ENCODE data around the gene SYK.
"Not testable (repeated sequence)": the region's sequence is repeated elsewhere in the genome, so short reads cannot be mapped to it uniquely, and the experiment has no call there.

Gene SYK

GRCh38 chr9:90815944-90816357 is 14.3 kb downstream of the SYK start:
- peaks cover 5% of the 10 kb centered on the region for H3K9me3 Mint-ChIP-seq
- ATAC-seq (replicated peaks; ENCODE audit: extremely low read depth, poor library complexity, severe bottlenecking), result no peak

DNA sequence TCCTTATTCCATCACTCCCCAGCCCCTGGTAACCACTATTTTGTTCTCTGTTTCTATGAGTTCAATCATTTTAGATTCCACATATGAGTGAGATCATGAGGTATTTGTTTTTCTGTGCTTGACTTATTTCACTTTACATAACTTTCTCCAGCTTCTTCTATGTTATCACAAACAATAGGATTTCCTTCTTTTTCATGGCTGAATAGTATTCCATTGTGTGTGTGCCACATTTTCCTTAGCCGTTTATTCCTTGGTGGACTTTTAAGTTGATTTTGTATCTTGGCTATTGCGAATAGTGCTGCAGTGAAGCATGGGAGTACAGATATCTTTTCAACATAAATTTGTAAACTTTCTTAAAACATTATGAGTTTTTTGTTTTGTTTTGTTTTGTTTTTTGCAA is 15.1 kb downstream of the SYK start:
- H3K27me3 Mint-ChIP-seq, result peaks cover 39% of the 10 kb centered on the region
- H3K9me3 Mint-ChIP-seq, result peaks cover 5% of the 10 kb centered on the region
- DNase-seq (ENCODE audit: low spot score in 2 of 2) (no peak), ATAC-seq (replicated peaks; ENCODE audit: extremely low read depth, poor library complexity, severe bottlenecking) (no peak)
- no peak overlapping the region for H3K27ac Mint-ChIP-seq (ENCODE audit: low read depth)
- peaks cover 9% of the 10 kb centered on the region for H3K4me1 Mint-ChIP-seq
- H3K36me3 Mint-ChIP-seq (ENCODE audit: insufficient read depth), result no peaks in the 10 kb centered on the region
- H3K4me3 Mint-ChIP-seq, result no peak overlapping the region

More at GRCh38 chr9:90815944-90816357, 14.3 kb downstream of the SYK start:
- Mint-ChIP-seq H3K27me3 (peaks cover 33% of the 10 kb centered on the region), H3K36me3 (ENCODE audit: insufficient read depth) (no peaks in the 10 kb centered on the region), H3K4me3 (no peak overlapping the region), H3K4me1 (peaks cover 9% of the 10 kb centered on the region), H3K27ac (ENCODE audit: low read depth) (no peak overlapping the region)
- no peak for DNase-seq (ENCODE audit: low spot score in 2 of 2)

GRCh38 chr9:90818279-90818678 is 16.7 kb downstream of the SYK start:
- Mint-ChIP-seq H3K4me1 (peaks cover 9% of the 10 kb centered on the region), H3K27ac (ENCODE audit: low read depth) (no peak overlapping the region), H3K36me3 (ENCODE audit: insufficient read depth) (no peaks in the 10 kb centered on the region), H3K4me3 (no peak overlapping the region), H3K9me3 (peaks cover 5% of the 10 kb centered on the region), H3K27me3 (peaks cover 52% of the 10 kb centered on the region)
- ATAC-seq (replicated peaks; ENCODE audit: extremely low read depth, poor library complexity, severe bottlenecking) (no peak), DNase-seq (ENCODE audit: low spot score in 2 of 2) (no peak)

DNA sequence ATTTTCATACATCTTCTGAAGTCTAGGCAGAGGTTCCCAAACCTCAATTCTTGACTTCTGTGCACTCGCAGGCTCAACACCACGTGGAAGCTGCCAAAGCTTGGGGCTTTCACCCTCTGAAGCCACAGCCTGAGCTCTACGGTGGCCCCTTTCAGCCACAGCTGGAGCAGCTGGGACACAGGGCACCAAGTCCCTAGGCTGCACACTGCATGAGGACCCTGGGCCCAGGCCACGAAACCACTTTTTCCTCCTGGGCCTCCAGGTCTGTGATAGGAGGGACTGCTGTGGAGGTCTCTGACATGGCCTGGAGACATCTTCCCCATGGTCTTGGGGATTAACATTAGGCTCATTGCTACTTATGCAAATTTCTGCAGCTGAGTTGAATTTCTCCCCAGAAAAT is 18.8 kb downstream of the SYK start:
- not testable (repeated sequence) for H3K9me3 Mint-ChIP-seq; H3K36me3 Mint-ChIP-seq (ENCODE audit: insufficient read depth); ATAC-seq (replicated peaks; ENCODE audit: extremely low read depth, poor library complexity, severe bottlenecking); H3K27ac Mint-ChIP-seq (ENCODE audit: low read depth); H3K4me3 Mint-ChIP-seq; H3K4me1 Mint-ChIP-seq; DNase-seq (ENCODE audit: low spot score in 2 of 2)
- peaks cover 53% of the 10 kb centered on the region for H3K27me3 Mint-ChIP-seq

DNA sequence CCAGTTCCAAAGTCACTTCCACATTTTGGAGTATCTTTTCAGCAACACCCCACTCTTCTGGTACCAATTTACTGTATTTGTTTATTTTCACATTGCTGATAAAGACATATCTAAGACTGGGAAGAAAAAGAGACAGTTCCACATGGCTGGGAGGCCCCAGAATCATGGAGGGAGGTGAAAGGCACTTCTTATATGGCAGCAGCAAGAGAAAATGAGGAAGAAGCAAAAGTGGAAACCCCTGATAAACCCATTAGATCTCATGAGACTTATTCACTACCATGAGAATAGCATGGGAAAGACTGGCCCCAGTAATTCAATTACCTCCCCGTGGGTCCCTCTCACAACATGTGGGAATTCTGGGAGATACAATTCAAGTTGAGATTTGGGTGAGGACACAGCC is 19.6 kb downstream of the SYK start:
- not testable (repeated sequence) for H3K36me3 Mint-ChIP-seq (ENCODE audit: insufficient read depth); H3K9me3 Mint-ChIP-seq; H3K27ac Mint-ChIP-seq (ENCODE audit: low read depth); H3K4me3 Mint-ChIP-seq; ATAC-seq (replicated peaks; ENCODE audit: extremely low read depth, poor library complexity, severe bottlenecking); DNase-seq (ENCODE audit: low spot score in 2 of 2); H3K4me1 Mint-ChIP-seq
- peaks cover 53% of the 10 kb centered on the region for H3K27me3 Mint-ChIP-seq

GRCh38 chr9:90821697-90822096 is 20.1 kb downstream of the SYK start:
- Mint-ChIP-seq H3K4me1 (no peaks in the 10 kb centered on the region), H3K36me3 (ENCODE audit: insufficient read depth) (no peaks in the 10 kb centered on the region), H3K9me3 (peaks cover under 1% of the 10 kb centered on the region), H3K27me3 (peaks cover 56% of the 10 kb centered on the region), H3K4me3 (no peak overlapping the region), H3K27ac (ENCODE audit: low read depth) (no peak overlapping the region)
- DNase-seq (ENCODE audit: low spot score in 2 of 2) (no peak), ATAC-seq (replicated peaks; ENCODE audit: extremely low read depth, poor library complexity, severe bottlenecking) (no peak)

DNA sequence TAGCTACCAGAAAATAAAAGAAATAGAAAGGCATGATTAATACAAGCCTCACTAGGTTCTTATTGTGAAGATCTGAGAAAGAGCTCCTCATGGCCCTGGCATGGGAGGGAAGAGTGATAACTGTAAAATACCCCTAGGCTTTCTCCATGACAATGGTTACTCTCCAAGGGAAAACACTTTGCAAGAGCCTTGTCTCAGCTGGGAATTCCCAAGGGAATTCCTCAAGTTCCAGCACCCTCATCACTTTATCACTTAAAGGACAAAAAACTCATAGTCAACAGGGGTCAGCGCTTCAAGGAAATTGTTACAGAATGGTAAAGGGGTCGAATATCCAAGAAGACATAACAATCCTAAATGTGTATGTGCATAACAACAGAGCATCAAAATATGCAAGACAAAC is 21.2 kb downstream of the SYK start:
- Mint-ChIP-seq H3K27ac (ENCODE audit: low read depth) (no peak overlapping the region), H3K9me3 (no peaks in the 10 kb centered on the region), H3K4me3 (no peak overlapping the region), H3K36me3 (ENCODE audit: insufficient read depth) (no peaks in the 10 kb centered on the region), H3K4me1 (no peaks in the 10 kb centered on the region), H3K27me3 (peaks cover 56% of the 10 kb centered on the region)
- no peak for DNase-seq (ENCODE audit: low spot score in 2 of 2)
- ATAC-seq (replicated peaks; ENCODE audit: extremely low read depth, poor library complexity, severe bottlenecking), result no peak

- no peaks in the 10 kb centered on the region for H3K4me1 Mint-ChIP-seq
Observed at GRCh38 chr9:90825586-90825985, 24.0 kb downstream of the SYK start.

DNA sequence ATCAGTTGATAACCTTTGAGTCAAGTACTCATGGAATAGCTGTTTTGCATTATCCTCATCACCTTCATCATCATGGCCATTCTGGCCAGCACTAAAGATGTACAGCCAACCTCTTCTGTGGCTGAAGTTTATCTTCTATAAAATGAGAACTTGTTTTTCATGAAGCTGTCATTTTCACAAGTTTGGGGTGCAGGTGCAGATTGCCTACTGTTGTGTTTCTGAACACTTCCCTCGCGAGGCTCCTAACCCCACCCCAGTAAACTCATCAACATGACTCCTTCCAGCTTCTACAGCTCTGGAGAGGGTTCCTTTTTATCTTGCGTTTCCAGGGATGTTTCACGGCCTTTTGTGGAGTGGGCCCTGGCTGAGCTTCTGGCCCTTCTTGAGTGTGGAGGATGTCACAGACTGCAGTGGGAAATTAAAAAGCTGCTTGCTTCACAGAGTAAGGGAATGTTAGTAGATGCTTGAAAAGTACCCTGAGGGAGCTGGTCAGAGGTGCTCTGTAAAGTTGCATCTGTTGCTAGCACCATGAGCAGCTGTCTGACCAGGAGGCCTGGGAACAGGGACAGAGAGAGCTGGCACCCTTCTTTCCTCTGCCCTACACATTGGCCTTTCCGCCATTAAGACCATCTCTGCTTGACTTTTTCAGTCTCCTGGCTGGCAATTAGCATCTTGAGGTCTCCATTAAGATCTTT is 24.9 kb downstream of the SYK start:
- DNase-seq (ENCODE audit: low spot score in 2 of 2) (peak in 1 of 2 donors; percentile 3), ATAC-seq (replicated peaks; ENCODE audit: extremely low read depth, poor library complexity, severe bottlenecking) (no peak)
- H3K27ac Mint-ChIP-seq (ENCODE audit: low read depth), result no peak overlapping the region
- H3K27me3 Mint-ChIP-seq, result peaks cover 50% of the 10 kb centered on the region
- H3K4me3 Mint-ChIP-seq, result no peak overlapping the region
- no peaks in the 10 kb centered on the region for H3K9me3 Mint-ChIP-seq
- H3K4me1 Mint-ChIP-seq, result no peaks in the 10 kb centered on the region
- no peaks in the 10 kb centered on the region for H3K36me3 Mint-ChIP-seq (ENCODE audit: insufficient read depth)

More at GRCh38 chr9:90825586-90825985, 24.0 kb downstream of the SYK start:
- ATAC-seq (replicated peaks; ENCODE audit: extremely low read depth, poor library complexity, severe bottlenecking), result no peak
- Mint-ChIP-seq H3K27me3 (peaks cover 50% of the 10 kb centered on the region), H3K9me3 (no peaks in the 10 kb centered on the region), H3K36me3 (ENCODE audit: insufficient read depth) (no peaks in the 10 kb centered on the region), H3K27ac (ENCODE audit: low read depth) (no peak overlapping the region), H3K4me3 (no peak overlapping the region)
- no peak for DNase-seq (ENCODE audit: low spot score in 2 of 2)

- H3K27ac Mint-ChIP-seq (ENCODE audit: low read depth), result no peak overlapping the region
Observed at GRCh38 chr9:90827181-90827871, 25.7 kb downstream of the SYK start.

GRCh38 chr9:90830051-90830450 is 28.4 kb downstream of the SYK start:
- Mint-ChIP-seq H3K27ac (ENCODE audit: low read depth) (no peak overlapping the region), H3K4me3 (no peak overlapping the region), H3K27me3 (peaks cover 55% of the 10 kb centered on the region), H3K9me3 (no peaks in the 10 kb centered on the region), H3K4me1 (no peaks in the 10 kb centered on the region), H3K36me3 (ENCODE audit: insufficient read depth) (no peaks in the 10 kb centered on the region)
- no peak for DNase-seq (ENCODE audit: low spot score in 2 of 2)
- no peak for ATAC-seq (replicated peaks; ENCODE audit: extremely low read depth, poor library complexity, severe bottlenecking)

More at GRCh38 chr9:90827181-90827871, 25.7 kb downstream of the SYK start:
- peak in 1 of 2 donors; percentile 4 for DNase-seq (ENCODE audit: low spot score in 2 of 2)
- Mint-ChIP-seq H3K27me3 (peaks cover 44% of the 10 kb centered on the region), H3K4me3 (no peak overlapping the region), H3K4me1 (no peaks in the 10 kb centered on the region), H3K36me3 (ENCODE audit: insufficient read depth) (no peaks in the 10 kb centered on the region), H3K9me3 (no peaks in the 10 kb centered on the region)
- no peak for ATAC-seq (replicated peaks; ENCODE audit: extremely low read depth, poor library complexity, severe bottlenecking)

DNA sequence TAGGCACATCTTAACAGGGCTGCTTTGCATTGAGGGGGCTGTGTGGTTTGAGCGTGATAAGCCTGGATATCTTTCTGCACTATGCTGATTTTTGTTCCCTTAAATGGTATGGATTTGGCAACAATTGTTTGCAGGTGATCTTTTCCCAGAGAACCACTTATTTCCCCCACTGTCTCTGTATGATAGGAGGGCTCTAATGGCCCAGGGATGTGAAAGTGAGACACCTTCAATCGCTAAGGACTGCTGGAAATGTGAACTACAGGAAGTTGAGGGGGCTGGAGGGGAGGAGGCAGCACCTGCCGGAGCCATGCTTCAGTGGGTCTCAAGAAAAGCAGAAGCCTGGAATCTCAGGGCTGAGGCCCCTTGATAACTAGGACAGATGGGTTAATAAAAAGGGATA is 29.4 kb downstream of the SYK start:
- DNase-seq (ENCODE audit: low spot score in 2 of 2) (no peak), ATAC-seq (replicated peaks; ENCODE audit: extremely low read depth, poor library complexity, severe bottlenecking) (no peak)
- peaks cover 59% of the 10 kb centered on the region for H3K27me3 Mint-ChIP-seq
- no peaks in the 10 kb centered on the region for H3K9me3 Mint-ChIP-seq
- H3K4me3 Mint-ChIP-seq, result no peak overlapping the region
- no peak overlapping the region for H3K27ac Mint-ChIP-seq (ENCODE audit: low read depth)
- H3K4me1 Mint-ChIP-seq, result no peaks in the 10 kb centered on the region
- H3K36me3 Mint-ChIP-seq (ENCODE audit: insufficient read depth), result peaks cover 1% of the 10 kb centered on the region

GRCh38 chr9:90832261-90832660 is 30.6 kb downstream of the SYK start:
- H3K4me3 Mint-ChIP-seq, result no peak overlapping the region
- H3K27me3 Mint-ChIP-seq, result peaks cover 50% of the 10 kb centered on the region
- ATAC-seq (replicated peaks; ENCODE audit: extremely low read depth, poor library complexity, severe bottlenecking) (no peak), DNase-seq (ENCODE audit: low spot score in 2 of 2) (no peak)
- no peak overlapping the region for H3K27ac Mint-ChIP-seq (ENCODE audit: low read depth)
- no peaks in the 10 kb centered on the region for H3K4me1 Mint-ChIP-seq
- no peaks in the 10 kb centered on the region for H3K9me3 Mint-ChIP-seq
- peaks cover 1% of the 10 kb centered on the region for H3K36me3 Mint-ChIP-seq (ENCODE audit: insufficient read depth)

Measured in central memory CD8-positive, alpha-beta T cell (primary cell).